HG03064 (cell line): Measurements from ENCODE around the gene KRTAP10-11.
"Not testable (repeated sequence)": the region's sequence is repeated elsewhere in the genome, so short reads cannot be mapped to it uniquely, and the experiment has no call there.

Experiments
- ATAC-seq: cut with Tn5 transposase; IDR thresholded peaks from one replicate; pipeline ENCODE4 v1.9.1; 2021; ENCODE audit warnings: low read depth; ENCODE audit not compliant: unreplicated experiment

The KRTAP10-11 gene

DNA sequence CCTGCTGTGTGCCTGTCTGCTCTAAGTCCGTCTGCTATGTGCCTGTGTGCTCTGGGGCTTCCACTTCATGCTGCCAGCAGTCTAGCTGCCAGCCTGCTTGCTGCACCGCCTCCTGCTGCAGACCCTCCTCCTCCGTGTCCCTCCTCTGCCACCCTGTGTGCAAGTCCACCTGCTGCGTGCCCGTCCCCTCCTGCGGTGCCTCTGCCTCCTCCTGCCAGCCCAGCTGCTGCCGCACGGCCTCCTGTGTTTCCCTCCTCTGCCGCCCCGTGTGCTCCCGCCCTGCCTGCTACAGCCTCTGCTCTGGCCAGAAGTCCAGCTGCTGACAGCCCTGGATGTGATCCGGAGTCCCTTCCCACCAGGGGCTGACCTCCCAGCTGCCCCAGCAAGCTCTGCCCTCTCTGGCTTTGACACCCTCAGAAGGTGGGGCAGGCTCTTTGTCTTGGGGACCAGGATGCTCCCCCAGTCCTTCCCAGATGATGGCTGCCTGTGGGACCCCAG, 8.3 kb upstream of the KRTAP10-11 start:
- not testable (repeated sequence) for ATAC-seq

DNA sequence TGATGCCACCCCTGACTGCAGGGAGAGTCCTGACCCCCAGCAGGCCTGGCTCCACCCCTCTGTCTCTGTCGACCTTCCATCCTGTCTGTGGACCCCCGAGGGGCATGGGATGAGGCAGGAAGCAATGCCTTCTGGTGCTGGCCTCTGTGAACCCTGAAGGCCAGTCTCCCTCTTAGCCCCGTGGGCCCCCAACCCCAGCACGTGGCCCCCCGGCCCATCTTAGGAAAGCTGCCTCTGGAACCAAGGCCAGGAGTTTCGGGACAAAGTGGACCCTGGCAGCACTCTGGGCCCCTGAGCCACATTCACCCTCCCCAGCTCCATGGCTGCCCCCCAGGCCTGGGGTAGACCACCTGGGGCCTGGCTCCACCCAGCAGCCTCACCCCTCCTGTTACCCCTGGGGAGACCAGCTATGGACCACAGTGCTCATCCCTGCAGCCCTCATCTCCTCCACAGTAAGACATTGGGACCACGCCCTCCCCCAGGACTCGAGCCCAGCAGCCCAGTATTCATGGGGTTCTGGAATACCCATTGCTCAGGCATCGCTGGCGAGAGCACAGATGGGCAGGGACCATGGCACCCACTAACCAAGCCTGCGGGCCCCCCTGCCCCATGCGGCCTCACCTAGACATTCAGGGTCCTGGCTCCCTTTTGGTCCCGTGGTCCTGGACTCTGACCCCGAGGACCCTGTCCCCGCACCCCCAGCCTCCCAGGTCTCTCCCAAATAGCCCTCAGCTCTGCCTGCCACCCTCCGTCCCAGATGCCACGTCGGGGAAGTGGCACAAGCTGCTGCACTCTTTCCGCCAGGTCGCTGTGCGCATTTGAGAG, 7.5 kb upstream of the KRTAP10-11 start:
- not testable (repeated sequence) for ATAC-seq

DNA sequence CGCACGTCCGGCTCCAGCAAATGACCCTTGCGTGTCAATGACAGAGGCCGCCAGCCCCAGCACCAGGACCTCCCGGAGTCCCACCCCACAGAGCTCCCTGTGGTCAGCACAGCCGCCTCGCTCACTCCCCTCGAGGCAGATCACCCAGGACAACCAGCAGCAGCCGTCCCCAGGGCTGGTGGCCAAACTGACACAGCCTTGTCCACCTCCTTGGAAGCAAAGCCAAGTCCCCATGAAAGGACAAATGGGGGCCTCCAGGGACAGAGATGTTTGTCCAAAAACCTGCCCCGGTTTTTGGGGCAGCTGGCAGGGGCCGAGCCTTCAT, 6.9 kb upstream of the KRTAP10-11 start:
- ATAC-seq, result no peak

DNA sequence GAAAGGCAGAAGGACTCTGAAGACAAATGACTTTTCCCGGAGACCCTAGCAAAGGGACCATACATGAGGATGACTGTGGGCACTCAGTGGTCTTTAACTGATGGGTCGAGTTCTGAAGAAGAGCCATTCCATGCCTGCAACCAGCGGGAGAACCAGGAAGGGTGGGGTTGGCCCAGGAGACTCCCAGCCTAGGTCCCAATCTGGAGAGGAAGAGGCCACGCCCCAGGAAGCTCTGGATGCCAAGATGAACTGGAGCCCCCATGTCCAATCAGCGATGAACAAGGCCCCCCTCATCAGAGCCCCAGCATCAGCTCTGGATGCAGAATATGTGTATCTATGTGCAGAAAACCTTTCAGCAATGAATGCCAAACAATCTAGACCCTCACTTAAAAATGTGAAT, 5.5 kb upstream of the KRTAP10-11 start:
- ATAC-seq, result no peak

DNA sequence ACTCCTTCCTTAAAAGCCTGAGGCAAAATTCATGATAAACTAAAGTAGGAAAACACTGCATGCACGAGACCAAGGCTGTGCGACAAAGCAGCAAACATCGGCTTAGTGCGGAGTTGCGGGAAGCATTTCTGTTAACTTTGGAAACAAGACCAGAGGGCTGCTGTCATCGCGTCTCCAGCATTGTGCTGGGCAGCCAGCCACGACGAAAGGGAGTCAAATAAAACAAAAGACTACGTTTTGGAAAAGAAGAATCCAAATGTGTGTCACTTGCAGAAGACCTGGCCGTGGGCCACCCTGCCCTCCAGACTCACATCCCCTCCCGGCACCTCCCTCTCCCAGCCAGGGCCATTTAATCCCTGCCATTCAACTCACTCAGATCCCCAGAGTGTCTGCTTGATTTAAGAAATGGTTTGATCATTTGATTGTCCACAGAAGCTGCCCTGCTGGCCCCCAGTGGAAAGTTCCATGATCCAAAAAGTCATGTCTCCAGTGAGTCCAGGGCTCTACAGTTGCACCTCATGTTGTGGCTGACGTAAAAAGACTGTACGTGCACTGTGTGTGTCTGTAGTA, 2.4 kb upstream of the KRTAP10-11 start:
- ATAC-seq, result no peak

DNA sequence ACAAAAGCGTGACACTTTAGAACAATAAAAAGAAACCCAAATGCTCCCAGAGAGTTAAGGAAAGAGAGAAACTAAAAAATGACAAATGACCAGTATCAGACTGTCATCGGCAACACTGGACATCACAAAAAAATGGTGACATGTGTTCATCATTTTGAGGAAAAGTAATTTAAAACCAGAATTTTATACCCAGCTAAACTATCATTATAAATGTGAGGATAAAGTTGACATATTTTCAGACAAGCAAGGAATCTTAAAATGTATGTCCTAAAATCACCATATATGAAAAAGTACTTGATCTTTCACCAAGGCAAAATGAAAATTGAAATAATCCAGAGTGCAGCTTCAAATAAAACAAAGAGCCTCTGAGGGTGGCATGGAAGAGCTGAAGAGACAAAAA, 1.3 kb upstream of the KRTAP10-11 start:
- ATAC-seq, result no peak

DNA sequence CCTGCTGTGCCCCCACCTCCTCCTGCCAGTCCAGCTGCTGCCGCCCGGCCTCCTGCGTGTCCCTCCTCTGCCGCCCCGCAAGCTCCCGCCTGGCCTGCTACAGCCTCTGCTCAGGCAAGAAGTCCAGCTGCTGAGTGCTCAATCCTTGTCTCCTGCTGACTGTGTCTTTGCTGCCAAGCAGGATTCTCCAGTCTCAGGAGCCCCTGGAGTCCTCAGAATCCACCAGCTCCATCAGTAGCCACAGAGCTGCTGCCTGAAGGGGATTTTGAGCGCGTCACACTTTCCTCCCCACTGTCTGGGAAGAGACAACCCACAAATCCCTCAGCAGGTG, 973 bp downstream of the KRTAP10-11 start:
- ATAC-seq, result no peak

DNA sequence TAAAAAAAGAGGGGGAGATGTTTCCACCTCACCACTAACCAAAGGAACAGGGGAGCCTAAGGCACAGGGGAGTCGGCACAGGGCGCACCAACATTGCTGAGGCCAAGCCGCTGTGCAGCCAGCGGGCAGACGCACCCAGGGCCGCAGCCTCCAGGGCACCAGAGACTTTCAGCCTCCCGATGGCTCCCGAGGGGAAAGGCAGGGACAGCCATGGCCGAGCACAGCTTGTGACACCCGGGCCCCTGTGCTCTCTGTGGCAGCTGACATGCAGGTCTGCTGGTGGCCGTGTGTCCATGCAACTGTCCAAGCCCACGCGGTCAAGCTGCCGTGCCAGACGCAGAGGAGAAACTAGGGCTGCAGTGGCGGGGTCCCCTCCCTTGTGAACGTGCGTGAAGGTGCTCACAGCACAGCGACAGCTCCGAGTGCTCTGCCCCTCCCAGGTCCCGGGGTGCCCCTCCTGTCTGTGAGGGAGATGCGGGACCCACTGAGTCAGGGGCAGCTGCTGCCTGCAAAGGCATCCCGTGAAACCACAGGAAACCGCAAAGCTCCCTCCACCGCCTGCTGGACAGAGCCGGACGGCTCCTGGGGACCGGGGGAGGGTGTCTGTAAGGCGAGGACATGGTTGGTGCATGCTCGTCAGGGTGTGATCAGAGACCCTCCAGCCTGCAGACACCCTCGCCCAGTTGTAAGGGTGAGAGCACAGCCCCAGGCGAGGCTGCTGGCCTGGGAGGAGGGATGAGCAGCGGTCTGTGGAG, 2.5 kb downstream of the KRTAP10-11 start:
- ATAC-seq, result no peak

DNA sequence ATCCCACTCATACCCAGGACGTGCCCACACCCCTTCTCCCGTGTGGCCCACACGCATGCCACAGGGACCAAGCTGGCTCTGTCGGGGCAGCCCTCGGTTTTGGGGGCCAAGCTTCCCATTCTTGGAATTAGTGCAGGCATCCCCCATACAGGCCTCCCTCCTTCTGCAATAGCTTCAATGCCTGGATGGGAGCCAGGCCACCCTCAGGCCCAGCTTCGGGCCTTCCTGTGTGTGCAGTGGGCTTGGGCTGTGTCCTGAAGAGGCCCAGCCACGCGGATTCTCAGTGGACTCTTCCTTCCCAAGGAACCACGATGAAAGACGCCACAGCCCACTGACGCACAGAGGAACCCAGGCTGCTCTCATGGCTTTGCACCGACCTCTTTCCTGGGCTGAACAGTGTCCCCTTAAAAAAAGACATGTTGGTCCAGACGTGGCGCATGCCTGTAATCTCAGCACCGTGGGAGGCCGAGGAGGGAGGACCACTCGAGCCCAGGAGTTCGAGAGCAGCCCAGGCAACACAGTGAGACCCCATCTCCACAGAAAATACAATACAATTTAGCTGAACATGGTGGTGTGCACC, 3.4 kb downstream of the KRTAP10-11 start:
- ATAC-seq, result no peak

DNA sequence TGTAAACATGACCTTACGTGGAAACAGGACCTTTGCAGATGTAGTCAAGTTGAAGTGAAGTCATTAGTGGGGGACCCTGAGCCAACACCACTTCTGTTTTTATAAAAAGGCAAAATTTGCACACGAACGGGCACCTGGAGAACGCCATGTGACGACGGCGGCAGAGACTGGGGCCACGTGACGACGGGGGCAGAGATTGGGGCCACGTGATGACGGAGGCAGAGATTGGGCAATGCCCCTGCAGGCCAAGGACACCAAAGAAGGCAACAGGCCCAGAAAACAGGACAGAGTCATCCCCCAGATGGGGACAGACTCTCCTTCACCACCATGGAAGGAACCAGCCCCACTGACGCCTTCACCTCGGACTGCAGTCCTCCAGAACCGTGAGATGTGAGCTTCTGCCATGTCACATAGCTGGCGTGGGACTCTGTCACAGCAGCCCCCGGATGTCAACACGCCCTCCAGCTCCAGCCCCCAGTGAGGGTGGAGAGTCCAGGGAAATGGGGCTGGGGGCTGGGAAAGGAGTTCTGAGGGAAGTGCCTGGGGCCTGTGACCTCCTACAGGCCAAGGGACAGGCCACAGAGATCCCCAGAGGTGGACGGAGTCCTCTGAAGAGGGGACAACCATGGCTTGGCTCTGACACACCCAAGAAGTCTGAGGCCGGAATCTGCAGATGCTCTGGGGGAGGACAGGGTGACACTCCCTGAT, 4.2 kb downstream of the KRTAP10-11 start:
- no peak for ATAC-seq

DNA sequence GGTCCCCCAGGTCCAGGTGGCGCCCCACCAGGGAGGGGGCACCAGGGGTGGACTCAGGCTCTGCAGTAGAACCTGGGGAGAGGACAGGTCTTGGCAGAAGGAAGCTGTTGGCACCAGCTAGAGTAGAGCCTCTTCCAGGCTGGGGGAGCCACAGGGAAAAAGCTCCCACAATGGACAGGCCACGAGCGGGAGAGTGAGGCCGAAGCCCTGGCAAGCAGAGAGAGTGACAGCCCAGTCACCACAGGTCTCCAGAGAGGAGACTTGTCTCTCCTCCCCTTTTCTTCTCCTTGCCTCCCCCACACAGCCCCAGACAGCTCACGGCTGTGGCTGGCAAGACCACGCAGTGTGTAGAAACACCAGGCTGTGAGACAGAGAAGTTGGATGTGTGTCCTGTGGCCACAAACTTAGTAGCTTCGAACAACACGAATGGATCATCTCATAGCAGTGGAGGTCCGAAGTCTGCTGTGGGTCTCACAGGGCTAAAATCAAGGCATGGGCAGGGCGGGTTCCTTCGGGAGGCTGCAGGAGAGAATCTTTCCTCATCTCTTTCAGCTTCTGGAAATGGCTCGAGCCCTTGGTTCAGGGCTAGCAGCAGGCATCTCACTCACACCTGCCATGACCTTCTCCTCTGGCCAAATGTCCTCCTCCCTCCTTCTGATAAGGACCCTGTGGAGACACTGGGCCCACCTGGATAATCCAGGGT, 4.9 kb downstream of the KRTAP10-11 start:
- no peak for ATAC-seq

DNA sequence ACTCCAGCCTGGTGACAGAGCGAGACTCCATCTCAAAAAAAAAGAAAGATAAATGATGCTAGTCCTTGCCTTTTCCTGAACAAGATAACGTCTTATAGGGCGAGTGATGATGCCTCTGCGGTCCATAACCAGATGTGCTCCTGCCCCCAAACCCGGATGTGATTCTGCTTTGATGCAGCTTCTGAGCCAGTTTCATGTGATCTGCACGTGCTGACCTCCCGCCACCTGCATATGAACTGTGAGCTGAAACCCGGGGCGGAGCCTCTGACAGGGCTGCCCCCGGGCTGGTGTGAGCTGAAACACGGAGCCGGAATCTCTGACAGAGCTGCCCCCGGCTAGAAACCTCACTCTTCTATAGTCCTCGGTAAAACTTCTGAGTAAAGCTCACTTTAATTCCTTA, 6.9 kb downstream of the KRTAP10-11 start:
- ATAC-seq, result no peak

DNA sequence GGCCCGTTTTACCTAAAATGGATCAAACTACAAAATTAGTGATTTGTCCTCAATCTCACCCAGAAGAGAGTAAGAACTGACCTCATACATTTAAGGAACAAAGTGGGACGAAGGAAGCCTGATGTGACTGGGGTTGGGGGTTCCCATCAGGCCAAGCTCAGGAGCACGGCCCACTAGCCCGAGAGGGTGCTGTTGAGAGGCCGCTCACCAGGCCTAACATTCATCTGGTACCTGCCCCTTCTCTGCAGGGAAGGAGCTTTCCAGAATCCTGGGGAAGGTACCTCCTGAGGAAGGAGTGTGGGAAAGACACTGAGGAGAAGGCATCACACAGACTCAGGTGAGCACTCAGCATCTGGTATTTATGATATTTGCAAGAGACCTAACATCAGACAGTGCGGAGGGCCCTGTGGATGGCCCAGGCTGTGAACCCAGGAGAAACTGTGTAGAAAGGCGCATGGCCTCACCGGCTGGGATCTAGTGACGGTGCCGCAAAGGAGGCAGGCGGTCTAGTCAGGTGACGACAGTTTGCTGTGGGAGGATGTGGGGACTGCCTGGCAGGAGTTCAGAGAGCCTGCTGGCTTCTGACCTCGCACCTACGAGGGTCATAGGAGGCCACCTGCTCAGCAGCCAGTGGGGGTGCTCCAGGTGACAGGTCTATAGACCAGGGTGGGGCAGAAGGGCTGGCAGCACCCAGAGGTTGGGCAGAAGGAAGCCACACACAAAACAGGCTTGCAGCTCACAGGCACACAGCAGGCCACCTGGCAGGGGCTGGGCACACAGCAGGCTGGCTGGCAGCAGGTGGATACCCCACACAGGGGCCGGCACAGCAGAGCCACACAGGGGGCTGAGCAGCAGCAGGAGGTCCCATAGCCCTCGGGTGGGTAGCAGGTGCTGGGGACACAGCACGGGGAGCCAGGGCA, 7.7 kb downstream of the KRTAP10-11 start:
- no peak for ATAC-seq

DNA sequence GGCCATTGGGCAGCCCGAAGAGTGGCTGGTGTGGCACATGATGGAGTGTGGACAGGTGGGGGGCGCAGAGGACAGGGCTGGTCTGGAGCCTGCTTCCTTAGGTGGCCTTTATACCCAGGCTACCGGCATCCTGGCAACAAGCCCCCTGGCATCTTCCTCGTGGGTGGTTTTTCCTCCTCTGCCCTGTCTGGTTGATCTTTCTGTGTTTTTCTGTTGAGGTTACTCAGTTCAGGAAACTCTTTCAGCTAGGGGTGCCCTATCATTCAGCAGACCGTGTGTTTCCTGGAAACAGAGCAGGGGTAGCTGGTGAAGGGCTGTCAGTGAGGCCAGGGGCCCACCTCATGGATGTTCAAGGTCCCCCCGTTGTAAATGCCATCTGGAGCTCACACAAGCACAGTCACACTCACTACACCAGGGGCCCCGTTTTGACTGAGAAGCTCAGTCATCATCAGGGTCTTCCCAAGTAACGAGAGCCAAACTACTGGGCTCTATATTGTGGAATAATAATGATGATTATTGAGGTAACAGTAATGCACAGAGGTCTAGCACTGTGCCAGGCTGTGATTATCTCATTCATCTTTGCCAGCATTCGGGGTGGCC, 8.5 kb downstream of the KRTAP10-11 start, which contains the start of gene KRTAP12-4:
KRTAP12-4 (minus strand) TSS at position 84 of the 600 bp plus-strand sequence; CDS start at position 39, 45 bp downstream.
- ATAC-seq, result no peak

DNA sequence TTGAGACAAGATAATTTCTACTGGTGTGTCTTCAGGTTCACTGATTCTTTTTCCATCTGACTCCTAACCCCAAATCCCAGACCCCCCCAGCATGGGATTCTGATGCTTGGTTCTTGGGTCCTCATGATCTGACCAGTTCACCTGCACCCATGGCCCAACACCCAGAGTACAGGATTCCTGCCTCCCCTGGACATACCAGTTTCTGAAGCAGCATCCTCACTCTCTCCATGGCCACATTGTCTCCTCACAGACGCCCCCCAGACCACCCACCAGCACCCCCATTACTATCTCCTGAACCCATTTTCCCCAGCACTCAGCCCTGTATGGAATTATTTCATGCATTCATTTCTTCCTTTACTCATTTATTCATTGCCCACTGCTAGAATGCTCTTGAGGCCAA, 10.7 kb downstream of the KRTAP10-11 start:
- ATAC-seq, result no peak

DNA sequence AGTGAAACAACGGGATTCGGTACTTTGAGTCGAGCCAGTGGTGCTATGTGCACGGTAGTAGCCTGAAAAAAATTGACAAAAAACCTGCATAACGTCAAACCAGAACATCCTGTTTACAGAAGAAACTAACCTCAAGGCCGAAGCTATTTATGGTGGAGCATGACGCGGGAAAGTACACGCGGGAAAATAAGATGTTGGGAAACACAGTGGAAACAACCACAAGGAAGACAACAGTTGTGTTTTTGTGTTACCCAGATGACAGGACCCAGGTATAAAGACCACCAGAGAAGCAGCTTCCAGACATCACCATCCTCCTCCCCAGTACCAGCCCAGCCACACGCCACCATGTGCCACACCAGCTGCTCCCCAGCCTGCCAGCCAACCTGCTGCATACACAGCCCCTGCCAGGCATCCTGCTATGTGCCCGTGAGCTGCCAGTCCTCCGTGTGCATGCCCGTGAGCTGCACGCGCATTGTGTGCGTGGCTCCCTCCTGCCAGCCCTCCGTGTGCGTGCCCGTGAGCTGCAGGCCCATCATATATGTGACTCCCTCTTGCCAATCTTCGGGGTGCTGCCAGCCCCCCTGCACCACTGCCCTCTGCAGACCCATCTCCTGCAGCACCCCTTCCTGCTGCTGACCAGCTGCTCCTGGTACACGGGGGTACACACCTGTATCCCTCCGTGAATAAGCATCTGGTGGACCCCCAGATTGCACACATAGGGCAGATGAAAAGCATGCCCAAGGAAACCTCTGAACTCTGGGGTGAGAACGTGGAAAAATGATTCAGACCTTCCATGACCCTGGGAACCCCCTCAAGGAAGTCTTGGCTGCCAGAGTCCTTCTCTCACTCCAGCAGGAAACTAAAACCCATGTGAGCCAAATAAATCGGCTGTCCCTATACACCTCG, 11.7 kb downstream of the KRTAP10-11 start, which contains the start of gene KRTAP12-3:
KRTAP12-3 (plus strand) TSS at position 298 of the 906 bp plus-strand sequence; CDS start at position 346, 48 bp downstream.
- ATAC-seq, result no peak

DNA sequence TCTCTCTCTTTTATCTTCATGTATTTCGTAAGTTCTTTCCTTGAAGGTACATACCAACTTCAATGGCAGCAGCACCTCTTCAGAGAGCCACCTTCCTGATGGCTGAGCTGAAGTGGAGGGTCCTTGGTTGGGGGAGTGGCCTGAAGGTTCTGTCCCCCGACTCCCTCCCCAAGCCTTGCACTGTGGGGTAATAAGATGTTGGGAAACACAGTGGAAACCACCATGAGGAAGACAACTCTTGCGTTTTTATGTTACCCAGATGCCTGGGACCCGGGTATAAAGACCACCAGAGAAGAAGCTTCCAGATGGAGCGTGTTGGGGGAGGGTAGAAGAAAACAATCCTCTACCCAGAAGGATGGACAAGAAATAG, 12.3 kb downstream of the KRTAP10-11 start:
- no peak for ATAC-seq
